GM21528 (cell line): ENCODE measurements around the gene RXFP2.

ENCODE experiments used
- ATAC-seq: cut with Tn5 transposase; IDR thresholded peaks from one replicate; pipeline ENCODE4 v1.9.1; 2021; ENCODE audit warnings: mild to moderate bottlenecking, moderate library complexity; ENCODE audit not compliant: unreplicated experiment, low FRiP score

Gene RXFP2

GRCh38 chr13:31739226-31739625 is at the start of gene RXFP2:
Gene RXFP2 (plus strand): TSS chr13:31739526. CDS start chr13:31739613, 87 bp downstream.
- no peak for ATAC-seq

GRCh38 chr13:31697290-31697689 is 42.0 kb upstream of the RXFP2 start:
- no peak for ATAC-seq

GRCh38 chr13:31699650-31700049 is 39.7 kb upstream of the RXFP2 start:
- no peak for ATAC-seq

GRCh38 chr13:31703780-31704179 is 35.5 kb upstream of the RXFP2 start:
- ATAC-seq, result no peak

GRCh38 chr13:31706105-31706504 is 33.2 kb upstream of the RXFP2 start:
- no peak for ATAC-seq

- no peak for ATAC-seq
Measured at GRCh38 chr13:31717583-31717982, 21.7 kb upstream of the RXFP2 start.

- ATAC-seq, result no peak
Measured at GRCh38 chr13:31719214-31719613, 20.1 kb upstream of the RXFP2 start.

- no peak for ATAC-seq
Measured at GRCh38 chr13:31722673-31723072, 16.7 kb upstream of the RXFP2 start.

GRCh38 chr13:31725841-31726240 is 13.5 kb upstream of the RXFP2 start:
- ATAC-seq, result no peak

- no peak for ATAC-seq
Measured at GRCh38 chr13:31731921-31732320, 7.4 kb upstream of the RXFP2 start.

- no peak for ATAC-seq
Measured at GRCh38 chr13:31733066-31733465, 6.3 kb upstream of the RXFP2 start.

GRCh38 chr13:31733647-31734046 is 5.7 kb upstream of the RXFP2 start:
- no peak for ATAC-seq

- peak; percentile 96 for ATAC-seq
Measured at GRCh38 chr13:31742097-31742734, 2.9 kb downstream of the RXFP2 start.

GRCh38 chr13:31747291-31747690 is 8.0 kb downstream of the RXFP2 start:
- ATAC-seq, result no peak

- ATAC-seq, result no peak
Measured at GRCh38 chr13:31747966-31748365, 8.6 kb downstream of the RXFP2 start.

- ATAC-seq, result no peak
Measured at GRCh38 chr13:31749929-31750328, 10.6 kb downstream of the RXFP2 start.

- ATAC-seq, result no peak
Measured at GRCh38 chr13:31755211-31755610, 15.9 kb downstream of the RXFP2 start.

- no peak for ATAC-seq
Measured at GRCh38 chr13:31755803-31756212, 16.5 kb downstream of the RXFP2 start.

GRCh38 chr13:31756346-31756745 is 17.0 kb downstream of the RXFP2 start:
- no peak for ATAC-seq

GRCh38 chr13:31761951-31762350 is 22.6 kb downstream of the RXFP2 start:
- ATAC-seq, result no peak

GRCh38 chr13:31764556-31764955 is 25.2 kb downstream of the RXFP2 start:
- no peak for ATAC-seq

GRCh38 chr13:31765138-31765785 is 25.9 kb downstream of the RXFP2 start:
- no peak for ATAC-seq
